Stimulated activated CD4-positive, alpha-beta T cell treated with anti-CD3 and anti-CD28 coated beads, Interleukin-1b, Interleukin-23, amount 100 ng/mL, for 1 hour (primary cell): ENCODE results near the gene CYB561D1.
A peak's percentile ranks its signal among the peaks of the same experiment; 100 is the strongest.

Experiments
- DNase-seq, 2 donors: peaks; one replicate each; pipeline ENCODE4 v3.0.0-alpha.2; 2020; ENCODE audit warnings: low read depth in 2 of 2

The CYB561D1 gene

GRCh38 chr1:109529881-109530456 is 36.1 kb downstream of the CYB561D1 start:
- DNase-seq = no peak

- no peak for DNase-seq
These were observed 36.7 kb downstream of the CYB561D1 start for GRCh38 chr1:109530457-109531087.

DNA sequence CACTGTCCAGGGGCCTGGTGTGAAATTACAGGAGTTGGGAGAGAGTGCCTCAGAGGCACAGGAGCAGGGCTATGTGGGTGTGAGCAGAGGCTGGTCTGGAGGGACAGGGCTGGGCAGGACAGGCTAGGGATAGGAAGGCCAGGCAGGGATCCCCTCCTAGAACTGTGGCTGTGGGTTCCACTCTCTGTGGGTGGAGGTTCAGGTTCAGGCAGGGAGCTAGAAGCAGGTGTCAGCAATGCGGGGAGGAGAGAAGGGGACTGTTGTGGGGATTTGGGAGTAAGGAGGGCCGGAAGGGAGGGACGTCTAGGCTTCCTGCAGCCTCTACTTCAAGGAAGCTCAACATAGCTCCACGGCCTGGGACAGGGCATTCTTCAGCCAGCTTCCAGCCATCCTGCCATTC is 37.5 kb downstream of the CYB561D1 start:
- no peak for DNase-seq

DNA sequence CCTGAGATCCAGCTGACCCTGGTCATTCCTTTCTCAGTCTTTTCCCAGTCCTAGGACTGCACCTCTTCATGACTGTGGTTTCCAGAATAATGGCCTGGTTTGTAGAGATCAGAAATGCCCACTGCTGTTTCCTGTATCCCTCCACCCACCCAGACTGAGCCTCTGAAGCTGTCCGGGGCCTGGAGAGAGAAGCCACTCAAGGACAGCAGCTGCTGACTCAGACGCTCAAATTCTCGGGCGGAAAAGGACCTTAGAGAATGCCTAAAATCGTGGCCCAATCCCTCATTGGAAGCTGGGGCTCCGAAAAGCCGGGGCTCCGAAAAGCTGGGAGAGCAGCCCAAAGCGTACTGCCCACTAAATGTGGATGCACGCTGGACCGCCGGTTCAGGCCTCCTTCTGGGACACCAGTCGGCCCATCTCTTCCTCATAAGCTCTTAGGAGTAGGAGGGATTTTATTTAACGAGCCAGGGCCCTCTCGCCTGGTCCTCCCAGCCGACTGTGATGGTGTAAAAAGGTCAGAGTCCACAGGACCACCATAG is 38.0 kb downstream of the CYB561D1 start:
- DNase-seq = no peak

GRCh38 chr1:109532365-109533136 is 38.7 kb downstream of the CYB561D1 start:
- peak; percentile 79 to 88 for DNase-seq

GRCh38 chr1:109534307-109534858 is 40.5 kb downstream of the CYB561D1 start:
- no peak for DNase-seq

DNA sequence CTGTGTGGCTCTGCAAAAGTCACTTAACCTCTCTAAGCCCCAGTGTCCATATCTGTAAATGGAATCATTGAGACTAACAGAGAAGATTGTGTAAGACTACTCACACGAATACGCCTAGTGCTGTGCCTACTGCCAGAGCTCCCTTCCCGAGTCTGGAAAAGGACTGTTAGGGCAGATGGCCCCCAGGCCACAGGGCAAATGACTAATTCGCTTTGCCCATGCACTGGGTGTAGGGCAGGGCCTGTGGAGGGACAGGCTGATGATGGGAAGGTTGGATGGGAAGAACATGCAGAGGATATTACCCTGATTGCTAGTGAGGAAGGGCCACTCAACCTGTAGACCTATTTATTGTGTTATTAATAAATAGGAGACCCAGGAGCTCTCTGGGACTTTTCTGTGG is 41.6 kb downstream of the CYB561D1 start:
- no peak for DNase-seq

DNA sequence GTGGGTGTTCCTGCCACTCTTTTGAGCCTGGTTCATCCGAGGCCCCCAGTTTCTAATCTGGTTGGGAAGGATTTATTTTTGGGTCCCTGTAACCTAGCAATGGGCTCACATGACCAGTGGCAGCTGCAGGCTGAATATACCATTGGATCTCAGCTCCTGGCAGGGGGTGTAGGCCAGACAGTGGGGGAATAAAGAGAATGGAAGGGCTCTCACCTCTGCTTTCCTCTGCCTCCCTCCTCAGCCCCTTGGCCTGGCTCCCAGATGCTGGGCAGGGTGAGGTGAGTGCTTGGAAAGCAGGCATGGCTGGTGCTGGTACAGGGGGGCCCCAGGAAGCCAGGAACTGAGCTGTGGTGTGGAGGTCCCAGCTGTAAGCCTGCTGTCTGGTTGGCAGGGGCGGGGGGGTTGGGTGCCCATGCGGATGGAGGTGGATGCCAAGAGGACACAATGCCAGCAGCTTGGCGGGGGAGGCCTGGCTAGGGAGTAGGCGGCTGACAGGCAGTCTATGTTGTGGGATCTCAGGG is 42.1 kb downstream of the CYB561D1 start:
- no peak for DNase-seq

DNA sequence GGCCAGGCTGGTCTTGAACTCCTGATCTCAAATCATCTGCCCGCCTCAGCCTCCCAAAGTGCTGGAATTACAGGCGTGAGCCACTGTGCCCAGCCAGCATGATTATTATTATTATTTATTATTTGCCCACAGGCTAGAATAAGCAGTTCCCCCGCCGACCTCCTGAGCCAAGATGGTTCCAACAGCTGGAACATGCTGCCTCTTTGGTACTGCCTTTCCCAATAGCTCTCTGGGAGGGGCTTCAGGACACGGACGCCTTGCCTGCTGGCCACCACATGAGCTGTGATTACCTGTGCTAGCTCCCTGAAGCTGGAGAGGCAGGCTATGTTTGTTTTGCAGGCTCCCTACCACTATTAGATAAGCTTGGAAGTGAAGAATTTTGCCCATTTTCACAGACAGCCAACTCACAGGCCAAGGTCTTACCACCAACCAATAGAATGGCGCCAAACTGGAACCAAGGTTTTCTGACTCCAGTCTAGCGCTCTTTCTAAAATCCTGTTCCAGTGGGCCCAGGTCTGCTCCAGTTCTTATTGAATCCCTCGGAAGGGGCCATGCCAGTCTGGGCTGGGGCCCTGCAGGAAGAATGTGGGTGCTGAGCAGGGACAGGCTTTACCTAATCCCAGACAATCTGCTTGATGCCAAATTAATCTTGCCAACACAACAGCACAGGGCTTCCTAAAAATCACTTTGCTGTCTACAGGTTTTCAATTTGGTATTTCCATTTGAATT is 43.7 kb downstream of the CYB561D1 start:
- DNase-seq = no peak

DNA sequence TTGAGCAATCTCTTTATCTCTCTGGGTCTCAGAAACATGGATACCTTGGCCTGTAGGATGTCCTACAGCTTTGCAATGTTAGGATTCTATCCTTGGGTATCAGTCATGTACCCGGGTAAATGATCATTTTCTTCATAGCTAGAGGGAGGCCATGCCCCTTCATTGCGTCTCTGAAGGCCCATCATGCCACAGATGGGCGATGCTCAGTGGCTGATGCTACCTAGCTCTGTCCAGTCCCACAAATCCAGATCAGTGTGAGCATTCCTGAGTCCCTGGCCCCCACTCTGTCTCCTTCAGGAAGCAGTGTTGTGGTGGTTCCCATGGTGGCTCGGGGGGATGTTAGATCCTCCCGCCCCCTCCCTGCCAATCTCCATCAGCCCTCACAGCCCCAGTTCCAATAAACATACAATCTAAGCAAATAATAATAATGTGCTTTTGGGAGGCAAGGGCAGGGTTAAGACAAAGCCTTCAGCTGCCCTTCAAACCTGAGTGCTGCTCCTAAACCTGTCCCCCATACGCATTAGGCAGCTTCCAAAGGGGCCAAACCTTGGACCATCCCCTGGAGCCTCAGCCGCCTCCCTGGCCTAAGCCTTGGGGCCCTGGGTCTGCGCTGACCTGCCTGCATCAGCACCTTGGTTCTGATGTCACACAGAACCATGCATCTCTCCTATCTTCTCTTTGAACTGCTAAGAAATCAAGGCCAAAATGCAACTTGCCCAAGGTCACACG is 45.1 kb downstream of the CYB561D1 start:
- DNase-seq = no peak

- no peak for DNase-seq
These were observed 45.8 kb downstream of the CYB561D1 start, which contains the start of gene GPR61 for GRCh38 chr1:109539676-109540075. TSS of gene GPR61 (plus strand) at chr1:109539872. CDS start at chr1:109543023, 3,151 bp downstream.

GRCh38 chr1:109541102-109541501 is 47.2 kb downstream of the CYB561D1 start:
- no peak for DNase-seq

DNA sequence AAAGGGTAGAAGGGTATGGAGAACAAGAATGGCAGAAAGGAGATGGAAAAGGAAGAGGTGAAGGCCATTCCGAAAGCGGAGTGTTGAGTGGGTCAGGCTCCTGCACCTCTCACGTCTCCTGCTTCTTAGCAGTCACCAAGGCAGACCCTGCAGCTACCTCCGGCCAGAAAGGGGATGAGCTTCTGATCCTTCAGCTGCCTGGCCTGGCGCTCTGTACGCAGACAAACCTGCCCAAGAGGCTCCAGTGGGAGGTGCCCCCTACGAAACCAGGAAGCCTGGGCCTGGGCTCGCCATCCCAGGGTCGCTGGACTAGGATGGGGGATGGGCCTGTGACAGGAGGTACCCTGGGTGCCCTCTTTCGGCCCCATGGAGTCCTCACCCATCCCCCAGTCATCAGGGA is 48.8 kb downstream of the CYB561D1 start:
- no peak for DNase-seq

DNA sequence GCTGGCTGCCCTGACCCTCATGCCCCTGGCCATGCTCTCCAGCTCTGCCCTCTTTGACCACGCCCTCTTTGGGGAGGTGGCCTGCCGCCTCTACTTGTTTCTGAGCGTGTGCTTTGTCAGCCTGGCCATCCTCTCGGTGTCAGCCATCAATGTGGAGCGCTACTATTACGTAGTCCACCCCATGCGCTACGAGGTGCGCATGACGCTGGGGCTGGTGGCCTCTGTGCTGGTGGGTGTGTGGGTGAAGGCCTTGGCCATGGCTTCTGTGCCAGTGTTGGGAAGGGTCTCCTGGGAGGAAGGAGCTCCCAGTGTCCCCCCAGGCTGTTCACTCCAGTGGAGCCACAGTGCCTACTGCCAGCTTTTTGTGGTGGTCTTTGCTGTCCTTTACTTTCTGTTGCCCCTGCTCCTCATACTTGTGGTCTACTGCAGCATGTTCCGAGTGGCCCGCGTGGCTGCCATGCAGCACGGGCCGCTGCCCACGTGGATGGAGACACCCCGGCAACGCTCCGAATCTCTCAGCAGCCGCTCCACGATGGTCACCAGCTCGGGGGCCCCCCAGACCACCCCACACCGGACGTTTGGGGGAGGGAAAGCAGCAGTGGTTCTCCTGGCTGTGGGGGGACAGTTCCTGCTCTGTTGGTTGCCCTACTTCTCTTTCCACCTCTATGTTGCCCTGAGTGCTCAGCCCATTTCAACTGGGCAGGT is 49.5 kb downstream of the CYB561D1 start:
- DNase-seq = no peak

DNA sequence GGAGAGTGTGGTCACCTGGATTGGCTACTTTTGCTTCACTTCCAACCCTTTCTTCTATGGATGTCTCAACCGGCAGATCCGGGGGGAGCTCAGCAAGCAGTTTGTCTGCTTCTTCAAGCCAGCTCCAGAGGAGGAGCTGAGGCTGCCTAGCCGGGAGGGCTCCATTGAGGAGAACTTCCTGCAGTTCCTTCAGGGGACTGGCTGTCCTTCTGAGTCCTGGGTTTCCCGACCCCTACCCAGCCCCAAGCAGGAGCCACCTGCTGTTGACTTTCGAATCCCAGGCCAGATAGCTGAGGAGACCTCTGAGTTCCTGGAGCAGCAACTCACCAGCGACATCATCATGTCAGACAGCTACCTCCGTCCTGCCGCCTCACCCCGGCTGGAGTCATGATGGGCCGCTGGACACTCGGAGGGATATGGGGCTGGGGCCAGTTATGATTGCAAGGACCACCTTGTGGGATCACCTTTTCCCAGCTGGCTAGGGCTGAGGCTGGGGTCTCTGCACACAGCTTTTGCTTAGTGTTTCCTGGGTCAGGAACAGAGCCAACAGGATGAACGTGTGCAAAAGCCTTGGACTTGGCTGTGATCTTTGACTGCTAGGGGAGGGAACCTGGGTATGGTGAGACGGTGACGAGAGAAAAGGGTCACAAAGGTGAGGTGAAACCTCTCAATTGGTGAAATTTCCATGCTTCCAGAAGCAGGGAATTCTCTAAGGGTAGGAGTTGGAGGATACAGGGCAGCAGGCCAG is 50.3 kb downstream of the CYB561D1 start:
- DNase-seq = no peak

GRCh38 chr1:109546311-109547109 is 52.6 kb downstream of the CYB561D1 start:
- peak; percentile 72 to 86 for DNase-seq

- no peak for DNase-seq
These were observed 53.8 kb downstream of the CYB561D1 start for GRCh38 chr1:109547463-109548320.
